SU-DHL-6 (cell line): ENCODE measurements around the gene RABGAP1.

Source experiments
- CTCF ChIP-seq: fragments of 200-600 bp; sonication (generic); IDR thresholded peaks from one replicate; pipeline ENCODE4 v1.5.1; 2017; ENCODE audit warnings: antibody characterized with exemption, mild to moderate bottlenecking, low read length, moderate library complexity; ENCODE audit not compliant: insufficient read depth, poor library complexity, severe bottlenecking
- EZH2phosphoT487 ChIP-seq: fragments of 200-600 bp; sonication (generic), shearing (Covaris generic); conservative IDR thresholded peaks from 2 replicates; pipeline ENCODE4 v1.6.1; 2018; ENCODE audit warnings: mild to moderate bottlenecking, antibody characterized with exemption, low read length, moderate library complexity, mixed read lengths

- no peak for TF ChIP-seq CTCF
- no peak for TF ChIP-seq EZH2phosphoT487
Measured at GRCh38 chr9:122954253-122954691, 13.5 kb downstream of the RABGAP1 start.
